AML-193 (cell line): ENCODE data around the gene LAMTOR3.
"Not testable (repeated sequence)": the region's sequence is repeated elsewhere in the genome, so short reads cannot be mapped to it uniquely, and the experiment has no call there.

Experiments
- DNase-seq, 2 experiments: peaks; one replicate each; lab custom pipeline; 2025; lab: John Stamatoyannopoulos, UW

The LAMTOR3 gene

GRCh38 chr4:99830051-99830450 lies 64.2 kb downstream of the LAMTOR3 start:
- not testable (repeated sequence) for DNase-seq

GRCh38 chr4:99828477-99828876 lies 65.8 kb downstream of the LAMTOR3 start:
- no peak for DNase-seq
